ENCODE data around the gene SMURF2. TPM values are rescaled to one million over a fixed set of nuclear protein-coding genes. Genes with fewer than 3 reads are reported as not detected.

Gene SMURF2
- total RNA-seq, 1 experiment from 2014 or later, result 57.6 TPM

- no TSS peak for BruUV-seq (replicated peaks)
- H3K27ac ChIP-seq, result no peak overlapping the region
- TF ChIP-seq CTCF (conservative IDR thresholded peaks at IDR 0.05) (no peak), EZH2 (IDR thresholded peaks at IDR 0.05; ENCODE audit: low read depth) (no peak)
- no peak overlapping the region for H2AFZ ChIP-seq
- no peak overlapping the region for H3K4me3 ChIP-seq
- intact Hi-C loops (cut with micrococcal nuclease; ENCODE audit: unreplicated experiment), result no loop called here
- H3F3A ChIP-seq (ENCODE audit: insufficient read depth, low read depth), result peaks cover 5% of the 10 kb centered on the region; the same call in 1 of the 2 replicates
- ChIA-PET POLR2A (ENCODE audit: unreplicated experiment) (no interaction called here), CTCF (no interaction called here)
- no peaks in the 10 kb centered on the region for H3K9me2 ChIP-seq (ENCODE audit: insufficient read depth)
- no peaks in the 10 kb centered on the region for H3K9me3 ChIP-seq (ENCODE audit: insufficient read depth, low read depth)
- DNase-seq, result no peak
- H3K4me2 ChIP-seq, result no peak overlapping the region
- H3K36me3 ChIP-seq (ENCODE audit: low read depth), result no peaks in the 10 kb centered on the region
- peaks cover 19% of the 10 kb centered on the region; the same call in 1 of the 2 replicates for H3K4me1 ChIP-seq (replicated peaks; ENCODE audit: insufficient read depth)
- H3K79me2 ChIP-seq (ENCODE audit: low read depth), result no peaks in the 10 kb centered on the region
- no peaks in the 10 kb centered on the region for H3K27me3 ChIP-seq (ENCODE audit: insufficient read depth, low read depth)
- no peaks in the 10 kb centered on the region for H4K20me1 ChIP-seq (ENCODE audit: insufficient read depth)
Observed at GRCh38 chr17:64688481-64688880, 26.4 kb upstream of the SMURF2 start.

GRCh38 chr17:64687961-64688360 lies 25.9 kb upstream of the SMURF2 start:
- H3F3A ChIP-seq (ENCODE audit: insufficient read depth, low read depth), result peaks cover 4% of the 10 kb centered on the region
- no peaks in the 10 kb centered on the region for H3K9me2 ChIP-seq (ENCODE audit: insufficient read depth)
- H3K4me3 ChIP-seq, result no peak overlapping the region
- no TSS peak for BruUV-seq (replicated peaks)
- intact Hi-C loops (cut with micrococcal nuclease; ENCODE audit: unreplicated experiment), result no loop called here
- H3K79me2 ChIP-seq (ENCODE audit: low read depth), result no peaks in the 10 kb centered on the region
- no peaks in the 10 kb centered on the region for H3K36me3 ChIP-seq (ENCODE audit: low read depth)
- TF ChIP-seq EZH2 (IDR thresholded peaks at IDR 0.05; ENCODE audit: low read depth) (no peak), CTCF (conservative IDR thresholded peaks at IDR 0.05) (no peak)
- DNase-seq, result peak in 1 of 2 experiments; percentile 40
- no peaks in the 10 kb centered on the region for H4K20me1 ChIP-seq (ENCODE audit: insufficient read depth)
- H2AFZ ChIP-seq, result no peak overlapping the region
- no peaks in the 10 kb centered on the region for H3K9me3 ChIP-seq (ENCODE audit: insufficient read depth, low read depth)
- H3K27me3 ChIP-seq (ENCODE audit: insufficient read depth, low read depth), result no peaks in the 10 kb centered on the region
- no peak overlapping the region for H3K27ac ChIP-seq
- H3K4me1 ChIP-seq (replicated peaks; ENCODE audit: insufficient read depth), result peaks cover 19% of the 10 kb centered on the region
- POLR2A ChIA-PET (ENCODE audit: unreplicated experiment), result no interaction called here
- CTCF ChIA-PET, result no interaction called here
- no peak overlapping the region for H3K4me2 ChIP-seq

GRCh38 chr17:64687376-64687775 lies 25.3 kb upstream of the SMURF2 start:
- no peaks in the 10 kb centered on the region for H3K79me2 ChIP-seq (ENCODE audit: low read depth)
- no peaks in the 10 kb centered on the region for H3K9me2 ChIP-seq (ENCODE audit: insufficient read depth)
- ChIA-PET CTCF (no interaction called here), POLR2A (ENCODE audit: unreplicated experiment) (no interaction called here)
- no peaks in the 10 kb centered on the region for H3K36me3 ChIP-seq (ENCODE audit: low read depth)
- peaks cover 23% of the 10 kb centered on the region for H3K4me1 ChIP-seq (replicated peaks; ENCODE audit: insufficient read depth)
- no peaks in the 10 kb centered on the region for H3K9me3 ChIP-seq (ENCODE audit: insufficient read depth, low read depth)
- H4K20me1 ChIP-seq (ENCODE audit: insufficient read depth), result no peaks in the 10 kb centered on the region
- H3K27ac ChIP-seq, result no peak overlapping the region
- H3K27me3 ChIP-seq (ENCODE audit: insufficient read depth, low read depth), result no peaks in the 10 kb centered on the region
- H3K4me2 ChIP-seq, result no peak overlapping the region
- no peak for DNase-seq
- H3F3A ChIP-seq (ENCODE audit: insufficient read depth, low read depth), result peaks cover 10% of the 10 kb centered on the region
- H2AFZ ChIP-seq, result no peak overlapping the region
- no TSS peak for BruUV-seq (replicated peaks)
- H3K4me3 ChIP-seq, result no peak overlapping the region
- TF ChIP-seq EZH2 (IDR thresholded peaks at IDR 0.05; ENCODE audit: low read depth), result no peak
- no peak for TF ChIP-seq CTCF (conservative IDR thresholded peaks at IDR 0.05)
- intact Hi-C loops (cut with micrococcal nuclease; ENCODE audit: unreplicated experiment), result no loop called here

Measured in PC-9 (cell line).